A673 (cell line): ENCODE results near the gene OR8K3. TPM values are rescaled to one million over a fixed set of nuclear protein-coding genes. Genes with fewer than 3 reads are reported as not detected.

Experiments used
- BruUV-seq: library from RNA; stranded (reverse); fragments of 400-500 nt; replicated peaks from 2 replicates; lab custom pipeline; 2021; lab: Mats Ljungman, UMichigan
- CTCF ChIA-PET: fragments of 300-600 bp; sonication (Branson Sonifier 250); formaldehyde crosslinking; loops from one replicate; lab custom pipeline; 2022; ENCODE audit warnings: antibody characterized with exemption; lab: Charles Lee
- POLR2A ChIA-PET: fragments of 300-600 bp; sonication (Branson Sonifier 250); formaldehyde crosslinking; loops from one replicate; lab custom pipeline; 2022; ENCODE audit warnings: antibody characterized with exemption; ENCODE audit not compliant: low non-redundant PET; lab: Charles Lee
- DNase-seq: peaks from one replicate; pipeline ENCODE4 v3.0.0-alpha.2; 2015; ENCODE audit warnings: low spot score
- H3K27ac ChIP-seq: fragments of 200-600 bp; sonication (generic); 2 replicates; pipeline ENCODE4 v1.5.1; 2016; ENCODE audit warnings: mixed run types, low read depth, mild to moderate bottlenecking, mixed read lengths, antibody characterized with exemption, low read length; ENCODE audit not compliant: poor library complexity, severe bottlenecking
- H3K27me3 ChIP-seq: fragments of 200-600 bp; sonication (generic); replicated peaks from 2 replicates; pipeline ENCODE4 v1.6.1; 2017; ENCODE audit warnings: mixed run types, low read depth, mild to moderate bottlenecking, mixed read lengths, antibody characterized with exemption, low read length; ENCODE audit not compliant: insufficient read depth, poor library complexity
- H3K36me3 ChIP-seq: fragments of 200-600 bp; sonication (generic); 2 replicates; pipeline ENCODE4 v1.6.1; 2016; ENCODE audit warnings: mixed run types, mild to moderate bottlenecking, mixed read lengths, antibody characterized with exemption, low read length; ENCODE audit not compliant: insufficient read depth, poor library complexity, severe bottlenecking
- H3K4me1 ChIP-seq: fragments of 200-600 bp; sonication (generic); 2 replicates; pipeline ENCODE4 v1.6.1; 2017; ENCODE audit warnings: mixed run types, mild to moderate bottlenecking, mixed read lengths, antibody characterized with exemption, low read length; ENCODE audit not compliant: insufficient read depth, poor library complexity, severe bottlenecking
- H3K4me3 ChIP-seq: fragments of 200-600 bp; sonication (generic); 2 replicates; pipeline ENCODE4 v1.5.1; 2016; ENCODE audit warnings: low read depth, mixed run types, mild to moderate bottlenecking, mixed read lengths, low read length; ENCODE audit not compliant: poor library complexity, severe bottlenecking
- H3K9me3 ChIP-seq: fragments of 200-600 bp; sonication (generic); 2 replicates; pipeline ENCODE4 v1.6.1; 2016; ENCODE audit warnings: mixed run types, low read depth, mild to moderate bottlenecking, mixed read lengths, antibody characterized with exemption, low read length; ENCODE audit not compliant: poor library complexity, severe bottlenecking
- CTCF ChIP-seq: fragments of 300-800, 200-600 bp; sonication (generic); conservative IDR thresholded peaks from 2 replicates; pipeline ENCODE4 v1.5.1; 2017; ENCODE audit warnings: low read depth, mild to moderate bottlenecking, antibody characterized with exemption, low read length, moderate library complexity, mixed read lengths
- EZH2 ChIP-seq: fragments of 200-600 bp; sonication (generic); IDR thresholded peaks from 2 replicates; pipeline ENCODE4 v1.6.1; 2017; ENCODE audit warnings: borderline replicate concordance, low read depth, mild to moderate bottlenecking, mixed read lengths, antibody characterized with exemption, low read length; ENCODE audit not compliant: poor library complexity, severe bottlenecking
- intact Hi-C: fragments of 100-400 bp; cut with micrococcal nuclease; formaldehyde crosslinking; loops from one replicate; pipeline ENCODE4 v1.10.0; 2022; ENCODE audit not compliant: unreplicated experiment
- total RNA-seq: library from RNA; stranded (reverse); gene quantifications from 2 replicates; pipeline ENCODE4 v1.2.3, GENCODE V29; 2021

OR8K3 gene
- total RNA-seq, 1 experiment from 2014 or later: not detected

GRCh38 chr11:56292154-56292553 is 22.8 kb upstream of the OR8K3 start, which contains the start of gene OR8H1:
TSS of gene OR8H1 (minus strand) at chr11:56292254. CDS start at chr11:56291062, 1,192 bp downstream.
- DNase-seq: no peak
- H3K4me3 ChIP-seq: no peak within 1 kb of the TSS
- H3K9me3 ChIP-seq: peaks cover 19% of the 10 kb centered on the region
- ChIA-PET POLR2A (no interaction called here), CTCF (no interaction called here)
- TF ChIP-seq CTCF (no peak), EZH2 (no peak)
- intact Hi-C loops: no loop called here
- BruUV-seq: no TSS peak
- no peaks in the 10 kb centered on the region for H3K4me1 ChIP-seq
- H3K27me3 ChIP-seq: no peaks in the 10 kb centered on the region
- H3K27ac ChIP-seq: no peak within 1 kb of the TSS
- H3K36me3 ChIP-seq: no peaks in the 10 kb centered on the region

GRCh38 chr11:56296898-56297297 is 18.0 kb upstream of the OR8K3 start:
- BruUV-seq: no TSS peak
- CTCF ChIA-PET: no interaction called here
- Histone ChIP-seq H3K9me3 (peaks cover 20% of the 10 kb centered on the region), H3K4me1 (no peaks in the 10 kb centered on the region), H3K4me3 (no peak overlapping the region), H3K27me3 (no peaks in the 10 kb centered on the region), H3K27ac (no peak overlapping the region), H3K36me3 (no peaks in the 10 kb centered on the region)
- TF ChIP-seq CTCF: no peak
- no peak for TF ChIP-seq EZH2
- intact Hi-C loops: no loop called here
- POLR2A ChIA-PET: no interaction called here
- DNase-seq: no peak

- no peaks in the 10 kb centered on the region for H3K36me3 ChIP-seq
- no TSS peak for BruUV-seq
- peaks cover 22% of the 10 kb centered on the region for H3K9me3 ChIP-seq
- ChIA-PET CTCF (no interaction called here), POLR2A (no interaction called here)
- TF ChIP-seq EZH2: no peak
- no peak for TF ChIP-seq CTCF
- no peak overlapping the region for H3K27ac ChIP-seq
- intact Hi-C loops: no loop called here
- DNase-seq: no peak
- no peak overlapping the region for H3K4me3 ChIP-seq
- H3K4me1 ChIP-seq: no peaks in the 10 kb centered on the region
- no peaks in the 10 kb centered on the region for H3K27me3 ChIP-seq
These were observed 7.1 kb upstream of the OR8K3 start for GRCh38 chr11:56307836-56308235.
